ENCODE results near the gene HMCN1. TPM values are rescaled to one million over a fixed set of nuclear protein-coding genes. Genes with fewer than 3 reads are reported as not detected.

HMCN1 gene
- total RNA-seq, 1 experiment from 2014 or later = 0.63 TPM

- Histone ChIP-seq H2AFZ (ENCODE audit: low read length) (no peak overlapping the region), H3K27ac (ENCODE audit: low read length) (no peak overlapping the region), H3K4me1 (ENCODE audit: low read length) (no peaks in the 10 kb centered on the region), H3K9me2 (replicated peaks; ENCODE audit: insufficient read depth, low read length) (no peaks in the 10 kb centered on the region), H3K36me3 (ENCODE audit: insufficient read depth, low read length) (no peaks in the 10 kb centered on the region), H3K27me3 (ENCODE audit: low read length) (no peaks in the 10 kb centered on the region), H3K9me3 (ENCODE audit: low read length) (no peaks in the 10 kb centered on the region), H4K20me1 (ENCODE audit: insufficient read depth, low read depth, low read length) (no peaks in the 10 kb centered on the region), H3K4me3 (ENCODE audit: low read length) (no peak overlapping the region), H3K79me2 (ENCODE audit: low read length) (no peaks in the 10 kb centered on the region), H3K9ac (ENCODE audit: low read length) (no peak overlapping the region), H3K4me2 (ENCODE audit: low read depth, low read length, poor library complexity, severe bottlenecking) (no peak overlapping the region)
- no peak for DNase-seq
Observed at GRCh38 chr1:186188736-186189135, 454.5 kb downstream of the HMCN1 start.

- Histone ChIP-seq H3K27me3 (ENCODE audit: low read length) (no peaks in the 10 kb centered on the region), H3K36me3 (ENCODE audit: insufficient read depth, low read length) (no peaks in the 10 kb centered on the region), H3K4me1 (ENCODE audit: low read length) (no peaks in the 10 kb centered on the region), H3K27ac (ENCODE audit: low read length) (no peak overlapping the region), H3K79me2 (ENCODE audit: low read length) (no peaks in the 10 kb centered on the region), H3K9me2 (replicated peaks; ENCODE audit: insufficient read depth, low read length) (no peaks in the 10 kb centered on the region), H4K20me1 (ENCODE audit: insufficient read depth, low read depth, low read length) (no peaks in the 10 kb centered on the region), H3K9me3 (ENCODE audit: low read length) (no peaks in the 10 kb centered on the region), H3K4me3 (ENCODE audit: low read length) (no peak overlapping the region), H3K9ac (ENCODE audit: low read length) (no peak overlapping the region), H3K4me2 (ENCODE audit: low read depth, low read length, poor library complexity, severe bottlenecking) (no peak overlapping the region), H2AFZ (ENCODE audit: low read length) (no peak overlapping the region)
- DNase-seq = no peak
Observed at GRCh38 chr1:186189156-186189555, 455.0 kb downstream of the HMCN1 start.

GRCh38 chr1:186191511-186191910, 457.3 kb downstream of the HMCN1 start:
- no peaks in the 10 kb centered on the region for H3K4me1 ChIP-seq (ENCODE audit: low read length)
- H4K20me1 ChIP-seq (ENCODE audit: insufficient read depth, low read depth, low read length) = no peaks in the 10 kb centered on the region
- no peaks in the 10 kb centered on the region for H3K27me3 ChIP-seq (ENCODE audit: low read length)
- no peaks in the 10 kb centered on the region for H3K9me3 ChIP-seq (ENCODE audit: low read length)
- no peak overlapping the region for H3K27ac ChIP-seq (ENCODE audit: low read length)
- H3K4me2 ChIP-seq (ENCODE audit: low read depth, low read length, poor library complexity, severe bottlenecking) = no peak overlapping the region
- H3K9ac ChIP-seq (ENCODE audit: low read length) = no peak overlapping the region
- no peaks in the 10 kb centered on the region for H3K9me2 ChIP-seq (replicated peaks; ENCODE audit: insufficient read depth, low read length)
- H3K36me3 ChIP-seq (ENCODE audit: insufficient read depth, low read length) = no peaks in the 10 kb centered on the region
- no peak for DNase-seq
- no peak overlapping the region for H2AFZ ChIP-seq (ENCODE audit: low read length)
- no peaks in the 10 kb centered on the region for H3K79me2 ChIP-seq (ENCODE audit: low read length)
- no peak overlapping the region for H3K4me3 ChIP-seq (ENCODE audit: low read length)

GRCh38 chr1:186193224-186193623, 459.0 kb downstream of the HMCN1 start:
- Histone ChIP-seq H2AFZ (ENCODE audit: low read length) (no peak overlapping the region), H3K9me3 (ENCODE audit: low read length) (no peaks in the 10 kb centered on the region), H3K36me3 (ENCODE audit: insufficient read depth, low read length) (no peaks in the 10 kb centered on the region), H3K4me2 (ENCODE audit: low read depth, low read length, poor library complexity, severe bottlenecking) (no peak overlapping the region), H3K9me2 (replicated peaks; ENCODE audit: insufficient read depth, low read length) (no peaks in the 10 kb centered on the region), H3K4me3 (ENCODE audit: low read length) (no peak overlapping the region), H3K27me3 (ENCODE audit: low read length) (no peaks in the 10 kb centered on the region), H3K79me2 (ENCODE audit: low read length) (no peaks in the 10 kb centered on the region), H3K4me1 (ENCODE audit: low read length) (no peaks in the 10 kb centered on the region), H3K9ac (ENCODE audit: low read length) (no peak overlapping the region), H3K27ac (ENCODE audit: low read length) (no peak overlapping the region), H4K20me1 (ENCODE audit: insufficient read depth, low read depth, low read length) (no peaks in the 10 kb centered on the region)
- DNase-seq = no peak

GRCh38 chr1:186194107-186194756, 460.0 kb downstream of the HMCN1 start:
- H3K27ac ChIP-seq (ENCODE audit: low read length) = no peak overlapping the region
- no peaks in the 10 kb centered on the region for H3K9me2 ChIP-seq (replicated peaks; ENCODE audit: insufficient read depth, low read length)
- no peak overlapping the region for H3K9ac ChIP-seq (ENCODE audit: low read length)
- DNase-seq = no peak
- no peaks in the 10 kb centered on the region for H3K9me3 ChIP-seq (ENCODE audit: low read length)
- no peak overlapping the region for H3K4me2 ChIP-seq (ENCODE audit: low read depth, low read length, poor library complexity, severe bottlenecking)
- H4K20me1 ChIP-seq (ENCODE audit: insufficient read depth, low read depth, low read length) = no peaks in the 10 kb centered on the region
- H3K4me3 ChIP-seq (ENCODE audit: low read length) = no peak overlapping the region
- no peaks in the 10 kb centered on the region for H3K36me3 ChIP-seq (ENCODE audit: insufficient read depth, low read length)
- H3K27me3 ChIP-seq (ENCODE audit: low read length) = no peaks in the 10 kb centered on the region
- H3K79me2 ChIP-seq (ENCODE audit: low read length) = no peaks in the 10 kb centered on the region
- no peak overlapping the region for H2AFZ ChIP-seq (ENCODE audit: low read length)
- no peaks in the 10 kb centered on the region for H3K4me1 ChIP-seq (ENCODE audit: low read length)

- H3K79me2 ChIP-seq (ENCODE audit: low read length) = no peaks in the 10 kb centered on the region
- H2AFZ ChIP-seq (ENCODE audit: low read length) = no peak overlapping the region
- H3K27ac ChIP-seq (ENCODE audit: low read length) = no peak overlapping the region
Observed at GRCh38 chr1:186195377-186195931, 461.3 kb downstream of the HMCN1 start.

GRCh38 chr1:186202271-186202764, 468.1 kb downstream of the HMCN1 start:
- Histone ChIP-seq H3K9ac (ENCODE audit: low read length) (no peak overlapping the region), H3K79me2 (ENCODE audit: low read length) (no peaks in the 10 kb centered on the region), H3K27me3 (ENCODE audit: low read length) (no peaks in the 10 kb centered on the region), H3K27ac (ENCODE audit: low read length) (no peak overlapping the region), H3K4me2 (ENCODE audit: low read depth, low read length, poor library complexity, severe bottlenecking) (no peak overlapping the region), H4K20me1 (ENCODE audit: insufficient read depth, low read depth, low read length) (no peaks in the 10 kb centered on the region), H3K9me3 (ENCODE audit: low read length) (no peaks in the 10 kb centered on the region), H3K4me3 (ENCODE audit: low read length) (no peak overlapping the region), H3K36me3 (ENCODE audit: insufficient read depth, low read length) (no peaks in the 10 kb centered on the region), H3K9me2 (replicated peaks; ENCODE audit: insufficient read depth, low read length) (no peaks in the 10 kb centered on the region), H3K4me1 (ENCODE audit: low read length) (no peaks in the 10 kb centered on the region), H2AFZ (ENCODE audit: low read length) (no peak overlapping the region)
- DNase-seq = no peak

More at GRCh38 chr1:186195377-186195931, 461.3 kb downstream of the HMCN1 start:
- DNase-seq = no peak
- Histone ChIP-seq H4K20me1 (ENCODE audit: insufficient read depth, low read depth, low read length) (no peaks in the 10 kb centered on the region), H3K4me2 (ENCODE audit: low read depth, low read length, poor library complexity, severe bottlenecking) (no peak overlapping the region), H3K27me3 (ENCODE audit: low read length) (no peaks in the 10 kb centered on the region), H3K9me2 (replicated peaks; ENCODE audit: insufficient read depth, low read length) (no peaks in the 10 kb centered on the region), H3K36me3 (ENCODE audit: insufficient read depth, low read length) (no peaks in the 10 kb centered on the region), H3K4me1 (ENCODE audit: low read length) (no peaks in the 10 kb centered on the region), H3K4me3 (ENCODE audit: low read length) (no peak overlapping the region), H3K9me3 (ENCODE audit: low read length) (no peaks in the 10 kb centered on the region), H3K9ac (ENCODE audit: low read length) (no peak overlapping the region)

- H3K4me3 ChIP-seq (ENCODE audit: low read length) = no peak overlapping the region
- no peaks in the 10 kb centered on the region for H3K27me3 ChIP-seq (ENCODE audit: low read length)
- no peak overlapping the region for H3K4me2 ChIP-seq (ENCODE audit: low read depth, low read length, poor library complexity, severe bottlenecking)
- H4K20me1 ChIP-seq (ENCODE audit: insufficient read depth, low read depth, low read length) = no peaks in the 10 kb centered on the region
- H2AFZ ChIP-seq (ENCODE audit: low read length) = no peak overlapping the region
- no peaks in the 10 kb centered on the region for H3K4me1 ChIP-seq (ENCODE audit: low read length)
- H3K27ac ChIP-seq (ENCODE audit: low read length) = no peak overlapping the region
- no peak for DNase-seq
- H3K9me2 ChIP-seq (replicated peaks; ENCODE audit: insufficient read depth, low read length) = no peaks in the 10 kb centered on the region
- H3K36me3 ChIP-seq (ENCODE audit: insufficient read depth, low read length) = no peaks in the 10 kb centered on the region
- H3K9ac ChIP-seq (ENCODE audit: low read length) = no peak overlapping the region
- H3K9me3 ChIP-seq (ENCODE audit: low read length) = no peaks in the 10 kb centered on the region
- H3K79me2 ChIP-seq (ENCODE audit: low read length) = no peaks in the 10 kb centered on the region
Observed at GRCh38 chr1:186202776-186203175, 468.6 kb downstream of the HMCN1 start.

All from Karpas-422 (cell line).